ENCODE results near the gene LGI2.

The LGI2 gene

GRCh38 chr4:24956091-24956490 is 74.7 kb downstream of the LGI2 start:
- Mint-ChIP-seq H3K4me1 (no peaks in the 10 kb centered on the region), H3K27ac (no peak overlapping the region), H3K36me3 (ENCODE audit: low read depth) (no peaks in the 10 kb centered on the region), H3K9me3 (peaks cover 10% of the 10 kb centered on the region), H3K4me3 (no peak overlapping the region), H3K27me3 (ENCODE audit: low read depth, poor library complexity) (peaks cover 8% of the 10 kb centered on the region)
- TF ChIP-seq CTCF (IDR thresholded peaks at IDR 0.05), result no peak
- DNase-seq, result no peak

GRCh38 chr4:24952667-24953066 is 78.1 kb downstream of the LGI2 start:
- Mint-ChIP-seq H3K4me3 (no peak overlapping the region), H3K27me3 (ENCODE audit: low read depth, poor library complexity) (peaks cover 15% of the 10 kb centered on the region), H3K9me3 (peaks cover 6% of the 10 kb centered on the region), H3K27ac (peak overlapping the region; percentile 18), H3K4me1 (no peaks in the 10 kb centered on the region), H3K36me3 (ENCODE audit: low read depth) (no peaks in the 10 kb centered on the region)
- no peak for TF ChIP-seq CTCF (IDR thresholded peaks at IDR 0.05)
- DNase-seq, result no peak

- no peaks in the 10 kb centered on the region for H3K4me1 Mint-ChIP-seq
- H3K36me3 Mint-ChIP-seq (ENCODE audit: low read depth), result no peaks in the 10 kb centered on the region
- H3K4me3 Mint-ChIP-seq, result no peak overlapping the region
- TF ChIP-seq CTCF (IDR thresholded peaks at IDR 0.05), result no peak
- no peak for DNase-seq
- peaks cover 20% of the 10 kb centered on the region for H3K27me3 Mint-ChIP-seq (ENCODE audit: low read depth, poor library complexity)
- H3K9me3 Mint-ChIP-seq, result peaks cover 11% of the 10 kb centered on the region
- H3K27ac Mint-ChIP-seq, result no peak overlapping the region
Observed at GRCh38 chr4:24949970-24950369, 80.8 kb downstream of the LGI2 start.

All from nephron progenitor cell (in vitro differentiated cells).